SH-SY5Y (cell line): ENCODE data around the gene RAPGEF3.

Source experiments
- GATA2 ChIP-seq: IDR thresholded peaks from 2 replicates; pipeline ENCODE4 v1.6.1; 2011; ENCODE audit warnings: mild to moderate bottlenecking, low read depth, low read length
- GATA3 ChIP-seq: IDR thresholded peaks from 2 replicates; pipeline ENCODE4 v1.6.1; 2011; ENCODE audit warnings: low read depth, mild to moderate bottlenecking, low read length, moderate library complexity

RAPGEF3 gene

DNA sequence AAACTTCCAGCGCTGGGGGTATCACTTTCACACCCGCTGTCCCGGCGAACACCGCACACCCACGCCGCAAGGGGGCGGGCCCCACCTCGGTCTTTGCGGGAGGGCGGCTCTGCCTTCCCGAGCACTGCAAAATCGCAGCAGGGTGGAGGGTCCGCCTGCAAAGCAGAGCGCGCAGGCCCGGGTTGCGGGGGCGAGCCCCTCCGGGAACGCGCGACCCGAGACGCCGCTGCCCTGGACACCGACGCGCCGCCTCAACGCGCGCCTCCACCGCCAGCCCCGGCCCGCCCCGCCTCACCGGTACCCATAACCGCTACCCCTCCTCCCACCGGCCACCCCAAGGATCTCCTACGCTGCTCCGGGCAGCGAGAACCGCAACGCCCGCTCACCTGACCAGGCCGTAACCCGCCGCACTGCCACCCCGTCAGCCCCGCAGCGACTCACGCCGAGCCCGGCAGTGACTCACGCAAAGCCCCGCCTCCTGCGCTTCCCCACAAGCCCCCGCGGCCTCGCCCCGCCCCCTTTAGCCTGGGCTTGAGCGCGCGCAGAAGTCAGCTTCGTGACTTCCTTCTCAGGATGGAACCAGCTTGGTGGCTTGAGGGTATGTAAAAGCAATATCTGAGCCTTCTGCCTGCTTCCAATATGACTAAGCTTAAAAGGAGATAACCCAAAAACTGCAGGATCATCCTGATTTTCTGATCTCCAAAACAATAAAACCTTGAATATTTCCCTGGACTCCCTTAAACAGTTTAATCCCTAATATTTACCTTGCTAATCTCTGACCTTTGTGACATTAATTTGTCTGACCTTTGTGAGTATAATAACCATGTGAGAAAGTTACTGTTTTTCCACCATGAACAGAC lies 52.9 kb downstream of the RAPGEF3 start, which contains the start of gene RPAP3:
RPAP3 (minus strand) TSS at position 465 of the 860 bp plus-strand sequence. CDS start 3,190 bp downstream, outside the sequence.
- TF ChIP-seq GATA2 (no peak), GATA3 (no peak)

DNA sequence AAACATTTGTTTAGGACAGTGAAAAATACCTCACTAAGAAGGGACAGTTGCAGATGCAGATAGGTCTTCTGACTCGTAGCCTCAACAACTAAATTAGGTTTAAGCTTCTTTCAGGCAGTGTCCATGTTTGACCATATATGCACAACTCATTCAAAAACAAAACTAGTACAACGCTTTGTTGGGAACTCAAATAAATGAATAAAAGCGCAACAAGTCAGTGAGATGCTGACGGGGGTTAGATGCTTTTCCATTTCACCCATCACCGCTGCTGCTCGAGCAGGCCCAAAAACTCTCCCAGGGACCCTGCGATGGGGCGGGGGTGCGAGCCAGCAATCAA lies 53.5 kb downstream of the RAPGEF3 start:
- TF ChIP-seq GATA3, result no peak
- TF ChIP-seq GATA2, result no peak

GRCh38 chr12:47704719-47705118 lies 54.0 kb downstream of the RAPGEF3 start:
- TF ChIP-seq GATA2, result no peak
- no peak for TF ChIP-seq GATA3

- TF ChIP-seq GATA3 (no peak), GATA2 (no peak)
Measured at GRCh38 chr12:47700263-47700662, 58.4 kb downstream of the RAPGEF3 start.

DNA sequence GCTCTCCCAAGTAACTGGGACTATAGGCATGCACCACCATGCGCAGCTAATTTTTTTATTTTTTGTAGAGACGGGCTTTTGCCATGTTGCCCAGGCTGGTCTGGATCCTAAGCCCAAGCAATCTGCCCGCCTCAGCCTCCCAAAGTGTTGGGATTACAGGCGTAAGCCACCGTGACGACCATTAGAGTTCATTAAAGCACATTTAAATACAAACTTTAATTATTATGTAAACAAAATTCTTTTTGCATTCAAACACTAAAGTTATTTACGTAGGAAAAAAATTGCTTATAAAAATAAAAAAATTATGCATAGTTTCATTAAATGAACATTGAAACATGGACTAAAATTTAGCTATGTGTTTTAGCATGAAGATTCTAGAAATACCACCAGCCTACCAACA lies 60.0 kb downstream of the RAPGEF3 start:
- TF ChIP-seq GATA2, result no peak
- TF ChIP-seq GATA3, result no peak

- TF ChIP-seq GATA2 (no peak), GATA3 (no peak)
Measured at GRCh38 chr12:47698055-47698454, 60.6 kb downstream of the RAPGEF3 start.

GRCh38 chr12:47689215-47689614 lies 69.5 kb downstream of the RAPGEF3 start:
- no peak for TF ChIP-seq GATA2
- TF ChIP-seq GATA3, result no peak

DNA sequence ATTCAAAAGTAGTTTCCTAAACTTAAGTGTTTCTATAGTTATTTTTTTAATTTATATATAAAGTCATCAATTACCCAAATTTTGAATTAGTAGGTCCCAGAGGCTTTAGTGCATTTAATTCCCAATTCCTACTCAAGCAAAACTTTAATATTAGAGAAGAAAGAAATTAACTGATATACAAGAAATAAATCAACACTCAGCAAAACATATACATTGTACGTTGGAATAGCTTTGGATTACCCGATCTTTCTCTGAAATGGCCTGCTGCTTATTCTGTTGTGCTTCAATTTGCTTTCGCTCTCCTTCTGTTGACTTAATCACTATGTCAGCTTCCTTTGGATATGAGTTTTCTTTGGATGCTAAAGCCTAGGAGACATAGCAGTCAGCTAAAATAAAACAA lies 71.0 kb downstream of the RAPGEF3 start:
- TF ChIP-seq GATA2 (no peak), GATA3 (no peak)

- TF ChIP-seq GATA3, result no peak
- TF ChIP-seq GATA2, result no peak
Measured at GRCh38 chr12:47686645-47687240, 71.9 kb downstream of the RAPGEF3 start.
